CD4-positive, alpha-beta T cell treated with Interleukin-17A for 1 hour (primary cell): Measurements from ENCODE around the gene FNIP2.
"Not testable (repeated sequence)": the region's sequence is repeated elsewhere in the genome, so short reads cannot be mapped to it uniquely, and the experiment has no call there.

Experiments
- DNase-seq: peaks from one replicate; pipeline ENCODE4 v3.0.0-alpha.2; 2020

Gene FNIP2

DNA sequence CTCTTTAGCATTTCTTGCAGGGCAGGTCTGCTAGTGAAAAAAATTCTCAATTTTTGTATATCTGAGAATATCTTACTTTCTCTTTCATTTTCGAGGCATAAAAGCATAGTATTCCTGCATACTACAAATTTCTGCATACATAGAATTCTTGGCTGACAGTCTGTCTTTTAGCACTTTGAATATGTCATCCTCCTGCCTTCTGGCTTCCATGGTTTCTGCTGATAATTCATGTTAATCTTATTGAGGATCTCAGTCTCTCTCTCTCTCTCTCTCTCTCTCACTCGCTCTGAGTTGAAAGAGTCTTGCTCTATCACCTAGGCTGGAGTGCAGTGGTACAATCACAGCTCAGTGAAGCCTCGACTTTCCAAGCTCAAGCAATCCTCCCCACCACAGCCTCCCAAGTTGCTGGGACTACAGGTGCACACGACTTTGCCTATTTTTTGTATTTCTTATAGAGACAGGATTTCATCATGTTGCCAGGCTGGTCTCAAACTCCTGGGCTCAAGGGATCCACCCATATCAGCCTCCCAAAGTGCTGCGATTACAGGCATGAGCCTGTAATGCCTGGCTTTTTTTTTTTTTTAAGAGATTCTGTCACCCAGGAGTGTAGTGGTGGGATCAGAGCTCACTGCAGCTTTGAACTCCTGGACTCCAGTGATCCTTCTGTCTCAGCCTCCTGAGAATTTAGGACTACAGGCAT, 161.3 kb downstream of the FNIP2 start:
- DNase-seq: peak; percentile 16

- DNase-seq: no peak
These were observed 161.8 kb downstream of the FNIP2 start for GRCh38 chr4:158930639-158930972.

- DNase-seq: no peak
These were observed 164.4 kb downstream of the FNIP2 start for GRCh38 chr4:158933236-158933635.

DNA sequence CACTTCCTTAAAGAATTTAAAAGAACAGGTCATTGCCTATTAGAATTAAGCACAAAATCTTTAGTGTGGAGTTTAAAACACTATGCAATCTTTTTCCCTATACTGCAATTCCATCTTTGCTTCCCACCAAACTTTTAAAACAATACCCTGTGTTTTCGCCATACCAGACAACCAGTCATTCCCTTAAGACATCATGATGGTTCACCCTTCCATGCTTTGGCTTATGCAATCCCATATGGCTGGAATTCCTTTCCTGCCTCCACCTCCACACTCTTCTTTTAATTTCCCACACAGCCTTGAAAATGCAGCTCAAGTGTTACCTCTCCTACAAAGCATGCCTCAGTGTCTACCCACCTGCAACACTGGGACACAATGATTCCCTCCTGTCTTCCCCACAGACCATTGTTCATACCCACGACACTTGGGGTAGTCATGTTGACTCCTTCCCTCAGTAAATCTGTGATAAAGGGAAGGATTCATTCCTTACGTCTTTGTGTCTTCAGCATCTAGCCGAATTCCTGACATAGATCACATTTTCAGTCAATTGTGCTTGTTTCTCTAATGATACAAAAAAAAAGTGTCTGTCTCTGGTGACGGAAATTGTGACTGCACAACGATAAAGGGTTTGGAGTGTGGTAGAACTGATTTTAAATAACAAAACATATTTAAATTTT, 166.3 kb downstream of the FNIP2 start:
- no peak for DNase-seq

DNA sequence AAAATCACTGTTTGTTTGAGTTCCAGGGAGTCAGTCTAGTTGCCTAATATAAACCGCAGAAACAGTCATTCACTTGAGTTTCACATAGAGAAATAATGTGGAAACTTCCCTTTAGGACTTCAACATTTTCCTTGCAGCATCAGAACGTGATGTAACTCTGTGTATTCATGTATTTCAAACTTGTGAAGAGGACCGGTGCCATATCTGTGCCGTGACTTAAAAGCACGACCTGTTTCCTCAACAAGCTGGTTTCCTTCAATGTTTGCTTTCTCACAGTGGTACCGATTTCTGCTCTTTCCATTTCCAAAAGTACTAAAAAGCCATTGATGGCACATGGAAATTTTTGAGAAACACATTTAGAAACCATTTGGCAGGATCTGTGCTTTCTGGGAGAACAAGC, 167.4 kb downstream of the FNIP2 start:
- DNase-seq: no peak

DNA sequence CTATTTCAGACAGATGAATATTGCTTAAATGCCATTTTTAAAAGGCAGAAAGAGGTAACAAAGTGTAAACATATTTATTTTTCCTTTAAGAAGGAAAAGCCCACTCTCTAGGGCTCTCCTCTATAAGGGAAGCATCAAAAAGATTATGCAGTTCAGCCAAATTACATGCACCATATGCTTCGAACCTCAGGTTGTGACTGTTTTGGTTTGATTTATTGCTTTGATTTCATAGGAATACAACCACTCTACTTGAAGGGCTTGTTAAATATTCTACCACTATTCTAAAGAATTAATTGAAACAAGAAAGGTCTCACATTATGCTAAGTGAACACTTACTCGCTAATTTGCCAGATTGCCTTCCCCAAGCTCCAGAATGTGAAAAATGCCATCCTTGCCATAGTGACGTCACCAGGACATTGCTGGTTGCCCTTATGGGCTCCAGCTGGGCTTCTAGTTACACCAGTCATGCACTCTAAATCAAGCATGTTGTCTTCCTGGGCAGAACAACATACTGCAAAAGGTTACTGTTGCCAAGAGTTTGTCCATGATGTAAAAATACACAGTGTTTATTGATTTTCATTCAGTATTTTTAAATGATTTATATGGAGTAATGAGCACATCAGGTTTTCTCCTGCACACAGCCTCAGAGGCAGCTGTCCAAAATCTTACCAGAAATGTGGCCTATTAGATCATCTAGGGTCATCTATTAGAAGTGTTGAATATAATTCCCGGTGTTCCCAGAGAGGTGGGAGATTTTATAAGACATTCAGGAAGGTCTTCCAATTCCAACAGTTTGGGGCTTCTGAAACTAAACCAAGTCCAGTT, 169.6 kb downstream of the FNIP2 start:
- DNase-seq: no peak

- DNase-seq: no peak
These were observed 171.4 kb downstream of the FNIP2 start for GRCh38 chr4:158940271-158940670.

GRCh38 chr4:158941321-158941720, 172.5 kb downstream of the FNIP2 start:
- DNase-seq: no peak

DNA sequence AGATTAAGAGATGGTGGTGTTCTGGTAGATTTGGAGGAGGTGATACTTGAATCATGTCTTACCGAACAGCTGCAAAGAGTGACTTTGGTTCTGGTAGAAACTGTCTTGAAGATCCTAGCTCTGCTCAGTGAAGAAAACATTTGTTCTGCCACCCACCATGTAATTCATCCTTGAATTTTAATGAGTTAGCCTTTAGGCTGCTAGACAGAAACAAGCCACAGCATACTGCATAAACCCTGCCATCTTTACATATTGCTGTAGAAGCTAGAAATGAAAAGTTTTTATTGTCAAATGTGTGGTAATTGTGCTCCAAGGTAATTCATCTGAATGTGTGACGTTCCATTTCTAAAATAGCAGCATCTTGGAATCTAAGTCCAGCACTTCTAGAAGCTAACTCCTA, 173.1 kb downstream of the FNIP2 start:
- DNase-seq: no peak

- DNase-seq: no peak
These were observed 176.8 kb downstream of the FNIP2 start for GRCh38 chr4:158945529-158946108.

DNA sequence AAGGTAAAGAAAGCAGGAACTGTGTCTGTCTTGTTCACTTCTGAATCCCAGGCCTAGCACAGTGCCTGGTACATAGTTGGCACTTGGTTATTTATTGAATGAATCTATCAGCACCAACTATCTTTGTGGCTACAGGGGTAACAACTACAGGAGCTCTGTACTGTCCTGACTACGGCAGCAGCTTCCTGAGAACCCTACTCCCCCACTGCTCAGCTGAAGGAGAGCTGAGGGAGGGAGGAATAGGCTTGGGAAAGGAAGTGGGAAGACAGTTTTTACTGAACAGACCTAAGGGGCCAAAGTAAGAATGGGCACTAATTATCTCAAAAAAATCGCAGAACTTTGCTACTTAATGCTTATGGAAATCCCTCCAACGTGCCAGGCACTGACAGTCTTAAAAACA, 178.0 kb downstream of the FNIP2 start:
- no peak for DNase-seq

DNA sequence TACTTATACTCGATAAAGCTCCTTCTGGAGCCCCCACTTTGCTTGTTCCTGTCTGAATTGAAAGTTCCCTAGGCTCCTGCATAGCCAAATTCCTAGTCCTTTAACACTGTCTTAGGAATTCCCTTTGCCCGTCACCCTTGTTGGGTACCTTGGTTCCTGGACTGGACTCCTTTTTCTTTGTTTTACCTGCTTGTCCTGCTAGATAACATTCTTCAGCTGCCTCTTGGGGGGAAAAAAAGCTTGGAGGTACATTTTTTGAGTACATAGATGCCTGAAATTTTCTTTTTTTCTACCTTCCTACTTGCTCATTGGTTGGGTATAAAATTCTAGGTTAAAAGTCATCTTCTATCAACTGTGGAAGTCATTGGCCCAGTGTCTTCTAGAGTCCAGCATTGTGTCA, 179.2 kb downstream of the FNIP2 start:
- DNase-seq: no peak

DNA sequence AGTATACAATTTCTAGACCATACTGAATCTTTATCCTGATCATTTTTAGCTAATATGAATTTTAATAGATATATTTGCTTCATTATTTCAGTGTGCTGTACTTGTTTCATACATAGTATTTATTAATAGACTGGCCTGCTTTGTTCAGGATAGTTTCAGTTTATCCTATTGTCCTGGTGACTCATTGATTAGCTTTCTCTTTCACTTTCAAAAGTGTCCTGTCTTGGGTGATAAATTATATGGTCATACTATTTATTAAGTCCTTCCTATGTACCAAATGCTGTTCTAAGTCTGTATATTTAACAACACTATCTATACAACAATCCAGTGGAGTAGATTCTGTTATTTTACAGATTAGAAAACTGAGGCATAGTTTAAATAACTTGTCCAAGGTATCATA, 180.3 kb downstream of the FNIP2 start:
- DNase-seq: peak; percentile 19

- DNase-seq: not testable (repeated sequence)
These were observed 183.5 kb downstream of the FNIP2 start for GRCh38 chr4:158952221-158952774.

GRCh38 chr4:158956345-158956744, 187.5 kb downstream of the FNIP2 start:
- DNase-seq: not testable (repeated sequence)

- not testable (repeated sequence) for DNase-seq
These were observed 188.1 kb downstream of the FNIP2 start for GRCh38 chr4:158956918-158957317.
